Endothelial cell of umbilical vein (primary cell): ENCODE measurements around the gene TMC3. TPM values are rescaled to one million over a fixed set of nuclear protein-coding genes. Genes with fewer than 3 reads are reported as not detected.

ENCODE experiments used
- BruUV-seq: library from RNA; stranded (reverse); fragments of 400-500 nt; replicated peaks from 2 replicates; lab custom pipeline; 2021; lab: Mats Ljungman, UMichigan
- CTCF ChIA-PET: fragments of 300-600, 350-600 bp; sonication (Branson Sonifier 250); formaldehyde crosslinking; loops from one replicate; lab custom pipeline; 2021; ENCODE audit warnings: antibody characterized with exemption, inconsistent platforms; lab: Charles Lee
- POLR2A ChIA-PET: fragments of 300-600, 350-600 bp; sonication (Branson Sonifier 250); formaldehyde crosslinking; loops from one replicate; lab custom pipeline; 2021; ENCODE audit warnings: antibody characterized with exemption, inconsistent platforms; lab: Charles Lee
- DNase-seq: peaks from one replicate; pipeline ENCODE4 v3.0.0-alpha.2; 2011; ENCODE audit warnings: low read depth, low spot score
- FAIRE-seq: peaks from 2 replicates; lab custom pipeline; 2011; peaks lifted over from hg19 to GRCh38; lab: Jason Lieb, UNC
- H2AFZ ChIP-seq: 2 replicates; pipeline ENCODE4 v1.6.0; 2012; ENCODE audit warnings: low read depth, low read length, control low read depth, inconsistent platforms
- H3K27ac ChIP-seq: 2 replicates; pipeline ENCODE4 v1.5.1; 2011; ENCODE audit warnings: low read depth, mild to moderate bottlenecking, control low read depth, low read length, moderate library complexity; ENCODE audit not compliant: insufficient read depth
- H3K27me3 ChIP-seq, 2 experiments: 2 replicates each; pipeline versions ENCODE4 v1.6.0 to v1.6.1; 2011; ENCODE audit warnings: low read length in 2 of 2, mixed read lengths in 1 of 2; ENCODE audit not compliant: control insufficient read depth in 2 of 2, insufficient read depth in 2 of 2
- H3K36me3 ChIP-seq, 2 experiments: 2 replicates in 1 of 2; 3 replicates in 1 of 2; pipeline ENCODE4 v1.5.1; 2011; ENCODE audit warnings: low read length in 2 of 2, mild to moderate bottlenecking in 1 of 2, moderate library complexity in 1 of 2; ENCODE audit not compliant: control insufficient read depth in 2 of 2, insufficient read depth in 2 of 2; ENCODE audit errors: extremely low read depth in 1 of 2
- H3K4me1 ChIP-seq: 3 replicates; pipeline ENCODE4 v1.5.1; 2011; ENCODE audit warnings: mild to moderate bottlenecking, low read length; ENCODE audit not compliant: control insufficient read depth, insufficient read depth; ENCODE audit errors: extremely low read depth
- H3K4me2 ChIP-seq: 2 replicates; pipeline ENCODE4 v1.6.1; 2011; ENCODE audit warnings: low read length, control low read depth, mixed read lengths; ENCODE audit not compliant: insufficient read depth
- H3K4me3 ChIP-seq, 3 experiments: fragments of 200-600 bp in 1 of 3; sonication (generic), shearing (Covaris generic) in 1 of 3; replicated peaks in 1 of 3; 2 replicates each; pipeline ENCODE4 v1.5.1; 2011 to 2016; ENCODE audit warnings: control low read depth in 3 of 3, low read length in 3 of 3, mild to moderate bottlenecking in 2 of 3, inconsistent platforms in 1 of 3, low read depth in 1 of 3, moderate library complexity in 1 of 3; ENCODE audit not compliant: insufficient read depth in 1 of 3
- H3K79me2 ChIP-seq: 2 replicates; pipeline ENCODE4 v1.6.0; 2012; ENCODE audit warnings: low read length, inconsistent platforms; ENCODE audit not compliant: control insufficient read depth, insufficient read depth
- H3K9ac ChIP-seq: replicated peaks from 2 replicates; pipeline ENCODE3; 2011; ENCODE audit warnings: low read length, control low read depth; ENCODE audit not compliant: insufficient read depth; ENCODE audit errors: extremely low read depth
- H3K9me1 ChIP-seq: replicated peaks from 3 replicates; pipeline ENCODE4 v1.6.0; 2011; ENCODE audit warnings: mild to moderate bottlenecking, low read length; ENCODE audit not compliant: control insufficient read depth, insufficient read depth; ENCODE audit errors: extremely low read depth
- H3K9me3 ChIP-seq: replicated peaks from 2 replicates; pipeline ENCODE4 v1.5.1; 2012; ENCODE audit warnings: low read length, inconsistent platforms; ENCODE audit not compliant: control insufficient read depth, insufficient read depth
- H4K20me1 ChIP-seq: replicated peaks from 2 replicates; pipeline ENCODE3; 2011; ENCODE audit warnings: mild to moderate bottlenecking, low read length; ENCODE audit not compliant: control insufficient read depth, insufficient read depth; ENCODE audit errors: extremely low read depth
- CTCF ChIP-seq, 2 donors: IDR thresholded peaks; 1 replicate in 1 of 2; 2 replicates in 1 of 2; pipeline ENCODE4 v1.5.1; 2011; ENCODE audit warnings: low read length in 2 of 2, mild to moderate bottlenecking in 2 of 2, moderate library complexity in 2 of 2, control low read depth in 1 of 2, inconsistent platforms in 1 of 2, low read depth in 1 of 2; ENCODE audit not compliant: insufficient read depth in 1 of 2; ENCODE audit errors: extremely low read depth in 1 of 2
- EZH2 ChIP-seq: IDR thresholded peaks from 2 replicates; pipeline ENCODE4 v1.6.1; 2012; ENCODE audit warnings: borderline replicate concordance, low read depth, mild to moderate bottlenecking, moderate library complexity, low read length, inconsistent platforms; ENCODE audit not compliant: severe bottlenecking
- FOS ChIP-seq: IDR thresholded peaks from 2 replicates; pipeline ENCODE4 v1.6.1; 2011; ENCODE audit warnings: mild to moderate bottlenecking, low read length, moderate library complexity, borderline replicate concordance; ENCODE audit not compliant: insufficient read depth
- GATA2 ChIP-seq: IDR thresholded peaks from 2 replicates; pipeline ENCODE4 v1.7.0; 2011; ENCODE audit warnings: low read depth, mild to moderate bottlenecking, moderate library complexity, mixed read lengths, low read length; ENCODE audit not compliant: insufficient read length, insufficient read depth
- JUN ChIP-seq: IDR thresholded peaks from 2 replicates; pipeline ENCODE4 v1.6.1; 2011; ENCODE audit warnings: borderline replicate concordance, low read depth; ENCODE audit not compliant: insufficient read length, insufficient read depth
- MAX ChIP-seq: IDR thresholded peaks from 2 replicates; pipeline ENCODE4 v1.6.1; 2011; ENCODE audit not compliant: insufficient read depth, insufficient read length
- MYC ChIP-seq: IDR thresholded peaks from one replicate; pipeline ENCODE4 v1.6.1; 2011; ENCODE audit warnings: mild to moderate bottlenecking, low read depth, low read length
- POLR2A ChIP-seq: IDR thresholded peaks from 2 replicates; pipeline ENCODE4 v1.6.1; 2012; ENCODE audit warnings: low read depth, mild to moderate bottlenecking, control low read depth, low read length
- POLR2AphosphoS5 ChIP-seq: IDR thresholded peaks from 2 replicates; pipeline ENCODE4 v1.6.1; 2012; ENCODE audit warnings: low read depth, mild to moderate bottlenecking, control low read depth, low read length, moderate library complexity; ENCODE audit not compliant: insufficient read depth
- dilution Hi-C: fragments of 300-500 bp; cut with MboI; formaldehyde crosslinking; loops from one replicate; pipeline ENCODE4 v1.15.0; 2019; ENCODE audit warnings: low sequenced_read_pairs; ENCODE audit not compliant: extremely low pct_ligation_motif_present
- intact Hi-C: fragments of 100-400 bp; cut with micrococcal nuclease; formaldehyde crosslinking; loops from one replicate; pipeline ENCODE4 v1.10.0; 2022
- polyA plus RNA-seq, 4 experiments: library from polyadenylated mRNA; depleted of rRNA in 3 of 4; stranded (reverse) in 3 of 4; unstranded in 1 of 4; fragments of >200 nt; gene quantifications; 2 replicates each; pipeline versions ENCODE4 v1.2.1 to v1.2.3, GENCODE V29; 2011 to 2012; ENCODE audit warnings: missing spikeins in 1 of 4
- total RNA-seq: library from RNA; stranded (reverse); gene quantifications from 2 replicates; pipeline ENCODE4 v1.2.3, GENCODE V29; 2021

The TMC3 gene
- total and polyA plus RNA-seq, 2 donors (not counting 3 experiments of a cell fraction or from before 2014, with no cell fraction given): not detected

- Histone ChIP-seq H3K27ac (no peak overlapping the region), H2AFZ (no peak overlapping the region), H3K27me3 (peaks cover 3 to 6% of the 10 kb centered on the region in 2 experiments), H3K4me2 (peak overlapping the region; percentile 8), H3K9me3 (no peaks in the 10 kb centered on the region), H3K4me3 (no peak overlapping the region), H3K4me1 (peaks cover 4% of the 10 kb centered on the region), H3K9me1 (no peaks in the 10 kb centered on the region), H3K79me2 (no peaks in the 10 kb centered on the region), H3K9ac (no peak overlapping the region), H3K36me3 (no peaks in the 10 kb centered on the region), H4K20me1 (no peaks in the 10 kb centered on the region)
- ChIA-PET CTCF (interaction anchor here (0.6 to 2.5 kb wide), 4 partner anchors 10 to 587 kb away, joined by 4 to 10 read pairs (median 4); no protein-coding TSS in a partner anchor), POLR2A (no interaction called here)
- dilution Hi-C loops (no loop called here), intact Hi-C loops (no loop called here)
- DNase-seq: peak; percentile 86
- no TSS peak for BruUV-seq
- no peak for FAIRE-seq
- TF ChIP-seq POLR2AphosphoS5: no peak
- no peak for TF ChIP-seq CTCF (IDR thresholded peaks at IDR 0.05; ENCODE audit: extremely low read depth in 1 of 2, insufficient read depth in 1 of 2, low read depth in 1 of 2, low read length in 2 of 2)
- no peak for TF ChIP-seq GATA2
- TF ChIP-seq MYC: no peak
- TF ChIP-seq JUN: no peak
- no peak for TF ChIP-seq FOS
- TF ChIP-seq MAX: no peak
- no peak for TF ChIP-seq POLR2A
- TF ChIP-seq EZH2: no peak
Measured at GRCh38 chr15:81338170-81339007, 35.6 kb downstream of the TMC3 start.
